Endothelial cell of hepatic sinusoid (primary cell): ENCODE data around the gene KRTDAP.

ENCODE experiments used
- in situ Hi-C: cut with HindIII; loops from 2 replicates; pipeline ENCODE4 v1.10.0; 2017; ENCODE audit warnings: low sequenced_read_pairs

The KRTDAP gene

DNA sequence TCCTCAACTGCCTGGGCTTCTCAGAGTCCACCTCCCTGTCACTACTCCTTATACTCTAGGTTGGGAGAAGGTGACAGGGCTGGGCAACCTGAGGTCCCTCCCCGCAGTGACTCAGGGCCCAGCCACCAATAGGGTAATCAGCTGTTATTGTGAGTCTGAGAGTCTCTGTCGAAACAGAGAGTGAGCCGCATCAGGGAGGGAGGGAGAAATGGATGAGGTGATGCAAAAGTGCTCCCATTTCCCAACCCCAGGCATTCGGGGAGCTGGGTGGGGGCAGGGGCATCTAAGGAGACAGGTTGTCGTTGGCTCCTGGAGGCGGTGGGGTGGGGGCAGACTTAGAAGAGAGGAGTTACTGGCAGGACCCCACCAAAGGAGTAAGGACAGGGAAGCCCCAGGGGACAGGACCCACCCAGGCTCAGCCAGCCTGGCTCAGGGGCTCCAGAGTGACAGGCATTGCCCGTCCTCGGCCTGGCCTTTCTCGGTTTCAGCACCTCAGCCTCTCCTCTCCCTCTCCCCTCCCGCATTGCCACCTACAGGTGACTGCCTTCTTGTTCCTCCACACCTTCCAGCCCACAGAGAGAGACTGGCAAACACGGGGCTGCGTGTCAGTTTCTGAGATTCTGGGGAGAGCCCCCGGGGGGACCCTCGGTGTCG is 23.5 kb upstream of the KRTDAP start, which contains the start of gene DMKN:
Gene DMKN (minus strand): TSS at position 22 of the 654 bp plus-strand sequence. CDS start 174 bp downstream, outside the sequence.
- in situ Hi-C loops = no loop called here

DNA sequence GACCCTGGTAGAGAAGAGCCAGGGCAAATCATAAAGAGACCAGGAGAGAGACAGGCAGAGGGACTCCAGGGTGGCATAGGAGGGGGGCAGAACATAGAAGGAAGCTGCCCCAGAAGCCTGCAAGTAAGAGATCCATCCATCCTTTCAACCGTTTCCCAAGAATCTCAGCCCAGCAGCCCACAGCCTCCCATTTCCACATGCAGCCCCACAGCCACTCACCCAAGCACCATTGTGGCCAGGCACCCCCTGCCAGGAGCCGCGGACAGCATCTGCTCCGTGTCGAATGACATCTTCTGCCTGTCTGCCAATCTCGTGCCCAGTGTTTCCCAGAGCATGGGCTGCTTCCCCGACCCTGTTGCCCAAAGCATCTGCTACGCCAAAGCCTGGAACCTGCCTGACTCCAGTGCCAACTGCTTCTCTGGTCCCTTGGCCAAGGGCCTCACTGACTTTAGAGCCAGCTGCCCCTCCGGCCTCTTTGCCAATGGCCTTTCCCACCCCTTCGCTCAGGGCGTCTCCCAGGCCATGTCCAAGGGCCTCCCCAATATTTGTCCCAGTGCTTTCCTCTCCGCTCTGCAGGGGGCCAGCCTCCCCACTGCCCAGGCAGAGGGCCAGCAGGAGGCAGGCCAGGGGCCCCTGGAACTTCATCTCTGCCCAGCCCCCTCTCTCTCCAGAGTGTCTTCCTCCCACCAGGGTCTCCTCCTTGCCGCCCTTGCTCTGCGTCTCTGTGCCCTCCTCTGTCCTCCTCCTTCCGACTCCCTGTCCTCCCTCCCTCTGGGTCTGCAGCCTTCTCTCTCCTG is 22.8 kb upstream of the KRTDAP start:
- in situ Hi-C loops = no loop called here

DNA sequence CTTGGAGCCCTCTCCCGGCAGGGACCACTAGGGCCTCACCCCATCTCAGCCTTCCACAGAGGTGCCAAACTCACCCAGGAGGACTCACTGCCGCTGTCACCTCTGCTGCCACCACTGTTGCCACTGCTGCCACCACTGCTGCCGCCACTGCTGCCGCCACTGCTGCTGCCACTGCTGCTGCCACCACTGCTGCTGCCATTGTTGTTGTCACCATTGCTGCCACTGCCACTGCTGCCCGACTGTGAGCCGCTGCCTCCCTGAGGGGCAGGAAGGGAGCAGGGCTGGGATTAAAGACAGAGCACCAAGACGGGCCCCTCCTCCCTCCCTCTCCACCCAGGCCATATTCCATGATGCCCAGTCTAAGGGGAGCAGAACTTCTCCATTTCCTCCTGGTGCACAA is 21.1 kb upstream of the KRTDAP start:
- in situ Hi-C loops = no loop called here

DNA sequence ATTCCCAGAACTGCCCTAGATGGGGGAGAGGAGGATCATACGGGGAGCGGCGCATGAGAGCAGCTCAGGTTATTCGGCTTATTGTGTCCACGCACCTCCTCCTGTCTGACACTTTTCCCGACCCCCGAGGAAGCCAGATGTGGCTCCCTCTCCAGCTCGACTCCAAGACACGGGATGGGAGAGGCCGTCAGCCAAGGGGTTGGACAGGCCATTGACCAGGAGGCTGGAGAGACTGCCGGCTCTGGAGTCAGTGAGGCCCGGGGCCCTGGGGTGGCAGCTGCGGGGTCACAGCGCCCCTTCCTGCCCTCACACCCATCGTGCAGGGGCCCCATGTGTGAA is 20.3 kb upstream of the KRTDAP start:
- in situ Hi-C loops = no loop called here

DNA sequence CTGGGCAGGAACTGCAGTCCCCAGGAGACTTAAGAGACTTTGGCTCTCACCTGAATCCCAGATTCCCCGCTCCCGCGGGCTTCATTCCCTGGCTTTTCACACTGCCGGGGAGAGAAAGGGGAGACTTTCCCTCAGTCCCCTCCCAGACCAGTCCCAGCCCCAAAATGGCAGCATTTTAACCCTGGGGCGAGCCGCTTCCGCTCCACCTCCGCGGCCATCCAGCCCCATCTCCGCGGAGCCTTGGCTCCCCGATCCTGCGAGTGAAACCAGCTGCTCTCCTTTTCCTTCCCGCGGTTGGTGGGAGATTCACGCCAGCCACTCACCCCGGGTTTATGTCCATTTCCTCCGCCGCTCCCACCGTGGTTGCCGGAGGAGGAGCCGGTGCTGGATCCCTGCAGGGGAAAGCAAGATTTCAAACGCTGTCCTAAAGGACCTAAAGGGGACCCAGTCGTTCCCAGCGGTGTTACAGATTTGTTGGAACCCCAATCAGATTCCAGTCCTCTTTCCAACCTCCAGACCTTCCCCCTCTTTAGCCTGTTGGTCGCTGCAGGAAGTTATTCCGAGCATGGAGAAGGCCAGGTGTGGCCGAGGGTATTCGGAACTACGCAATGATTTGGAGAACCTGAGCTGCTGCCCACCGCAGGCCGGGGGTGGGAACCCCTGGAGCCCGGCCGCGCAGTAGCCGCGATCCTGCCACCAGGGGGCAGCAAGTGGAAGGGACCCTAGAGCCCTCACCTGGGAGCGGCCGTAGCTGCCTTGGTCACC is 19.8 kb upstream of the KRTDAP start:
- in situ Hi-C loops = no loop called here

DNA sequence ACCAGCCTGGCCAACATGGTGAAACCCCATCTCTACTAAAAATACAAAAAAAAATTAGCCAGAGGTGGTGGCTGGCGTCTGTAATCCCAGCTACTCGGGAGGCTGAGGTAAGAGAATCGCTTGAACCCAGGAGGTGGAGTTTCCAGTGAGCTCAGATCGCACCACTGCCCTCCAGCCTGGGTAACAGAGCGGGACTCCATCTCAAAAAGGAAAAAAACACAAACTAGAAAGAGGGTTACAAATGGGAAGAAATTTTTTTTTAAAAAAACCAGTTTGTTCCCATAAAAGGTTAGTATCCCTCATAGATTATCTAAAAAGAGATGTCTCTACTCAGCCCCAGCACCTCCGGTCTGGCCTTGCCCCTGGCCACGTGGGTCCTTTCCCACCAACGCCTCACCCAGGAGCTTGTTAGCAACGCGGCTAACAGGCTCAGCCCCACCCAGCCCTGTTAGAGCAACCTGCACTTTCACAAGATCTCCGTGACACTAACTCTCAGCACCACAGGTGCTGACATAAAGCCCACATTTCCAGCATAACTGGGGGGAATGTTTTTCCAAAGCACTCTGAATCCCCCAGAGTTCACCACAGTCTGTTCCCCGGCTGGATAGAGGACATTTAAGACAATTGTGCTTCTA is 18.9 kb upstream of the KRTDAP start:
- in situ Hi-C loops = no loop called here

DNA sequence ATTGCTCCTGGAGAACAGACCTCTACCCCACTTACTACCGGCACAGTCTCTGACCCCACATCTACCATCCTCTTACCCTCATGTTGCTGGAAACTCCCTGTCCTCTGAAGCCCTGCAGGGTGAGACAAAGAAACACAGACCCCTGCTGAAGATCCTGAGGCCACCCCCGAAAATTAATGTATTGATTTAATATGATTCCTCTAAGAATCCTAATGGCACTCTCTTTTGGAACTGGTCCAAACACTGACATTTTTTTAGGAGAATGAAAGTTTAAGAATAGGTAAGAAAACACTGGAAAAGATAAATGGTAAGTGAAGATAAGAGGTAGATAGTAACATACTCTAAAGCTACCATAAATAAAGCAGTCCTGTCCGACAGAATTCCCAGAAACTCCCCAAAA is 17.9 kb upstream of the KRTDAP start:
- in situ Hi-C loops = no loop called here

DNA sequence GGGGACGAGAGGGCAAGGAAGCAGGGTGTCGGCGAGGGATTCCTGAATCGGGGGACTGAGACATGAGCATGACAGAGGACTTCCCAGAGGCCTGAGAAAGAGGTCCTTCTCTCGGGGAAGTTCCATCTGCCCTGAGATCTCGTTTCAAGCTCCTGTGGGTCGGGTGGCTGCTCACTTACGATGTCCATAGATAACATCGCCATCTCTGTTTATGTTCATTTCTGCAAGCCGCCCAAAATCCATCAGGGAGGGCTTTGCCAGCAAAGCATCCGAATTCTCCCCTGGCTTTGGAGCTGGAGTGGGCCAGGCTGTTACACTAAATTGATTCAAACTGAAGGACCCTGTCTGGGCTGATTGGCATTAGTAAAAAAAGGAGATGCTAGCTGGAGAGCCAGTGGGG is 17.3 kb upstream of the KRTDAP start:
- in situ Hi-C loops = no loop called here

DNA sequence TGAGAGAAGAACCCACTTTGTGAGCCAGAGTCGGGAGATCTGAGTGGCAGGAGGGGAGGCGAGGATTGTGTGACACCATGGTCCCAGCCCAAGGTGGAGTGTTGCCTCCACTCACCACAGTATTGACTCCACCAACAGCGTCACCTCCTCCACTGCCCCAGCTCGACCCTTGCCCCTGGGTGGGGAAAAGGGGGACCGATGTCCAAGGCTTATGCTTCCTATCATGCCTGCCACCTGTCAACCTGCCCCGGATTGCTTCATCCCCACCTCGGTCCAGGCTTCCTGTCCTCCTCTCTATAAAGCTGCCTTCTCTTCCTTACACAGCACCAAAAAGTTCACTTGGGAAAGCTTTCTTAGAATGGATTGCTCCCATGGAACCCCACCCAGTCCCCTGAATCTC is 15.7 kb upstream of the KRTDAP start:
- in situ Hi-C loops = no loop called here

DNA sequence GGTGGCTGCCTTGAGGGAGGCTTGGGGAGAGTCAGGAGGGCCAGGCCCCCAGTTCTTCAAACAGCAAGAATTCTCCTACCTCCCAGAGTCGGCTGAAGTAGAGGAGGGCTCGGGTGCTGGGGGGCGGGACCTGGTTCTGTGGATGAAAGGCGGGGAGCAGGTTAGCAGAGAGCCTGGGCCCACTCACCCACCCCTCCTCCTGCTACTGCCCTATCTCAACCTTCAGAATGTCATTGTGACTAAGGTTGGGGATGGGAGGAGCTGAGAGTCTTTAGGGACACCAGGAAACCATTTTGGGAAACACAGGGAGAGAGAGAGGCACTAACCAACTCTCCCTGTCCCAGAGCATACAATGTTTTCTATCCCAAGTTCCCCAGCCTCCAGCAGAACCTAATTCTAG is 12.5 kb upstream of the KRTDAP start:
- in situ Hi-C loops = no loop called here

DNA sequence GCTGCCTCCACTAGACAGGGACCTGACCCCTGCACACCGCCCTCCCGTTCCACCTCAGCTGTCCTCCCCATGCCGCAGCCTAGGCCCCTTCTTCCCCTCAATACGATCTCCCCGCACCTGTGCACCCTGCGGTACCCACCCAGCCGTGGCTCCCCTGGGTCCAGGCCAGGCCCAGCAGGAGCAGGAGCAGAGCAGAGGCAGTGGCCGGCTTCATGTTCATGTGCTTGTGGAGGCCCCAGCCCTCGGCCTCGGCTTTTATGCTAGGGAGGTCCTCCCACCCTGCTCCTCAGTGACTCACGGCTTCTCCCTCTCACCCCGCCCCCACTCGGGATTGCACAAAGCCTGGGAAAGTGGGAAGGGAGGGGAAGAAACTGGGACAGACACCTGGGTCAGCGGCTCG is 11.4 kb upstream of the KRTDAP start:
- in situ Hi-C loops = no loop called here

DNA sequence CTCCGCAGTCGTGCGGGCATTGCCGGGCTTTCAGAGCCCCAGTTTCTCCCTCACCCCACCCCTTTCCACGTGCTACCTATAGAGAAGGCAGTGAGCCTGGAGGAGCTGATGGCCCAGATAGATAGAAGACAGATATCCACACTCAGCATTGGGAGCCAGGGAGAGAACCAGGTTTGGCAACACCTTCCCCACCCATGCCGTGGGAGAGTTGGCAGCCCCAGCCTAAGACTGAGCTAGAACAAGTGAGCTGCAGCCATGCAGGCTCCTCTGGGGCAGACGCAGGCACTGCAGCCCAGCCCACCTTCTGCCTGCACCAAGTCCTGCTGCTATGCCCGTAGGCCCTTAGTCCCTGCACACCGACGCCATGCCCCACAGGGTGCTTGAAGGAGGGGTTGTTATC is 10.3 kb upstream of the KRTDAP start:
- in situ Hi-C loops = no loop called here

DNA sequence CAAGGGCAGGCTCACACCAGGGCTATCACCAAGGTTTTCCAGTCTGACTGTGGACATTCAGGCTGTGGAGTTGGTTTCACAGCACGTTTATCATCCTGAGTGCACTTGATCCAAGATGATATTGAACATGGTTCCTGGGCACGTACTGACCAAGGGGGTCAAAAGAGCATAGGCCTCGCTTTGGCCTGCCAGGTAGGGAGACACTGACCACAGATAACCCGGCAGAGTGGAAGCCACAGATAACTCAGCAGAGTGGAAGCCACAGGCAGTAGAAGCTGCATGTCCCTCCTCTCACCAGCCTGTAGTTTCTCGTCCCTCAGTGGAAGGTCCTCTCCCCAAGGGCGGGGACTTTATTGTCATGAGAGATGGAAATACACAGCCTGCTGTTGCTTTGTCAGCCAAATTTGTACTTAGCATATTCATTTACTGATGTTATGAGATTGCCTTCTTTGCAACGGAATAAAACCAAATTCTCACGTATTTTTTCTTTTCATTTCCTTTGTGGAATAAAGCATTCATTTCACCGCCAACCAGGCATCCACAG is 8.8 kb upstream of the KRTDAP start:
- in situ Hi-C loops = no loop called here

DNA sequence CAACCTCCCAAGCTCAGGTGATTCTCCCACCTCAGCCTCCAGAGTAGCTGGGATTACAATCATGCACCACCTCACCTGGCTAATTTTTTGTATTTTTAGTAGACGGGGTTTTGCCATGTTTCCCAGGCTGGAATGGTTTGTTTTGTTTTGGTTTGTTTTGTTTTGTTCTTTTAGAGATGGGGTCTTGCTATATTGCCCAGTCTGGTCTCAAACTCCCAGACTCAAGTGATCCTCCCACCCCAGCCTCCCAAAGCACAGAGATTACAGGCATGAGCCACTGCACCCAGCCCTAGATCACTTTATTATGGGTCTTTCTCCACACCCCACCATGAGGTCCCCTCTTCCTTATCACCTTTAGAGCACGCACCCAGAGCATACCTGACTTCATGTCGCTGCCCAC is 8.0 kb upstream of the KRTDAP start:
- in situ Hi-C loops = no loop called here

DNA sequence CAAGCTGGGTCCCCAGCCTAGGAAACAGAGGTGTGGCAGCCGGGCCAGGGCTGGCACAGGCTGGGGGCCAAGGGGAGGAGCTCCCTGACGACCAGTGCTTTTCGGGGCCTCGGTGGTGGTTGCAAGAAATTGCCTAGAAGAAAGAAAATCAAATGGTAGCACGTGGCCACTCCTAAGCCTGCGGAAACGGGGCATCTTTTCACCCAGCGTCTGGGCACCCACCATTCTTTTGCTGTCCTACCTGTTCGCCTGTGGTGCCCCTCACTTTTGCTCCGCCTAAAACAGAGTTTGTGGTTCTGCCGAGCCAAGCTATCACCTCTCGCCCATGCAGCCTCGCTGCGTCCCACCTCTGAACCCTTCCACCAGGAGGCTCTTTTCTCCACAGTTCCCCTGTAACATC is 7.1 kb upstream of the KRTDAP start:
- in situ Hi-C loops = no loop called here

DNA sequence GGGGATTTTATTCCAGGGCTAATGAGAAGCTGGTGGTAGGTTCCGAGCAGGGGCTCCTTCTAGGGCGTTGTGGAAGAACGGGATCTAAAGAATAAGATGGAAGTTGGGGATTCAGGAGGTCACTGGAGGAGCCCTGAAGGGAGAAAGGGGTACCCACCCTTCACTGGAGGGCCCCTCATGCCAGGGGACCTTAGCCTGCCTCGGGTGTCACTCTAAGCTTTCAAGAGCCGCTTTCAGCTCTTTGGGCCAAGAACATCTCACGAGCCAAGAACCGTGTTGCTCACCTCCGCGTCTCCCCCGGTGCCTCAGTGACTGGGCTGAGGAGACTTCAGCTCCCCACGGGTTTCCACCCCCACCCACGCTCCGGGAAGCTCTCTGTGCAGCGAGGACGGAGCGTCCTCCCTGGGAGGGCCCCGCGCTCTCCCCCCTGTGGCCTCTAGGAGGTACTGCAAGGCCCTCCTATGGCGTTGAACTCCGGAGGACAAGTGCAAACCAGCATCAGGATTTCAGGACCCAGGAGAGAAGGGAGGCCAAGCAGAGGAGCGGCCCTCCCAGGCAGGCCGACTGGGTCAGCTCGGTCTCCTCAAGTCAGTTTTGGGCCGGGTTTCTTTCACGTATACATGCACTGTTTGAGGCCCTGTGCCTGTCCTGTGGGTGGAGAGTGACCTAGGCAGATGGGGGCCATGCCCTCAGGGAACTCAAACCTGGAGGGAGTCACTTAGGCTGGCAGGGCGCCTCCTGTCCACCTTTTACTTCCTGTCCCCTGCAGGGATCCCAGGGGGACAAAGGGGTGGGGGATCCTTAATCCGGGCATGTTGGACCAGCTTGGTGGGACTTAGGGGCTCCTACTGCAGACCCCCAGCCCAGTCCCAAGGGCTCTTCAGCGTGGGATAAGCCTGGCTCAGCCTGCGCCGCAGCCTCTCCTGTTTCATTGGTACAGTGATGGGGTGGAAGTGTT is 5.1 kb upstream of the KRTDAP start:
- in situ Hi-C loops = no loop called here

DNA sequence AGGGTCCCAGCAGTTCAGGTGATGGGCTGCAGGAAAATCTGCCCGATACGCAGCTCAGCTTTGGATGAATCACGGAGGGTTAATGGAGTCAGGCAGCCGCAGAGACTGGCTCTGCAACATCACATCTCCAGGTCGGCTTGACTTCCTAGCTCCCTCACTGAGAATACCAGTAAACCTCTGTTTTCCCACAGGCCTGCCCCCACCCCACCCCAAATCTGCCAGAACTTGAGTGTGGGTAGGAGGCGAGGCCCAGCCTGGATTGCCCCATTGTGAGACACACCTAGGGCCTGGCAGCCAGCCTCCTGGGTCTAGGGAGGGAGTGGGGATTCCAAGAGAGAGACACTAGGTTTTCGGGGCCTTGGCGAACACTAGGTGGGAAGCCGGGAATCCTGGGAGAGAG is 3.7 kb upstream of the KRTDAP start:
- in situ Hi-C loops = no loop called here

DNA sequence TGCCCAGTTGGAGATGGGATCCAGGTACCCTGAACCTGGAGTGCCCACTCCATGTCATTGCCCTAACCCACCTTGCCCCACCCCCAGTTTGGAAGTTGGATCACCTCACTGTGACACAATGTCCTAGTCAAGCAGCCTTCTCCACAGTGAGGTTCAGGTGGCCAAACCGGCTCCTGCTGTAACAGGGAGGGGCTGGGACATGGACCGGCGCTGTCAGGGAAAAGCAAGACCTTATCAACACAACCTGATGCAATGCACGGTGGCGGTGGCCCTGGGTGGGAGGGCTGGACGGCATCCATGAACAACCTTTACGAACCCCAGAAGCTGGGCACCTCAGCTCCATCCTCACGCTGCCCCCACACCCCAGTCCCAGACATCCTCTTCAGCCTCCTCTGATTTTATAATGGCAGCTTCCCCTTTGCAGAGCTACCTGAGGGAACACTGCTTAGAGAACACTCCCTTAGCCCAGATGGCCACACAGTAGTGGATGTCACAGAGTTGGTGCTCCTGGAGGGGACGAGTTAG is 1.6 kb upstream of the KRTDAP start:
- in situ Hi-C loops = no loop called here

DNA sequence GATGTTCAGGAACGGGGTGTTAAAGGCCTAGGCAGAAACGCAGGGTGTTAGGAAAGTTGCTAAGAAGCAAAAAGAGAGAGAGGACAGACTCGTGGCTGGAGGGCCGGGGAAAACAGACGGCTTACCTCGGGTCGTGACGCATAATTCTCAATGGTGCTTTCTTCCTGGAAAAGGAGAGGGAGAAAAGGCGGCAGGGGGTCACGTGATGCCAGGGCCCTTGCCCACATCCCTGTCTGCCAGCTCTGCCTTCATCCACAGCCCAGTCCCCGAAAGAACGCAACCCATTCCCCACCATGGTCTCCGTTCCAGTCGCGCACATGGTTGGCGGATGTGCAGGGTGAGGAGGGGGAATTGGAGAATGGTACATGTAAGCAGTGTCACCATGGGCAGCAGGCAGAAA is 1.6 kb downstream of the KRTDAP start:
- in situ Hi-C loops = loop anchor here (5.0 kb wide), 2 partner anchors 56 to 136 kb away; no protein-coding TSS in a partner anchor
